Measurements from ENCODE around the gene F12. TPM values are rescaled to one million over a fixed set of nuclear protein-coding genes. Genes with fewer than 3 reads are reported as not detected.

F12 gene
- total RNA-seq, result under 1 TPM in 4 of 5 donors, not detected in 1; 0.28 to 0.98 (median 0.42) TPM
- 0.77 TPM for total RNA-seq (2013)
- 0 to 2.6 (median 0.33) reads per million in 29 experiments for total RNA-seq

DNA sequence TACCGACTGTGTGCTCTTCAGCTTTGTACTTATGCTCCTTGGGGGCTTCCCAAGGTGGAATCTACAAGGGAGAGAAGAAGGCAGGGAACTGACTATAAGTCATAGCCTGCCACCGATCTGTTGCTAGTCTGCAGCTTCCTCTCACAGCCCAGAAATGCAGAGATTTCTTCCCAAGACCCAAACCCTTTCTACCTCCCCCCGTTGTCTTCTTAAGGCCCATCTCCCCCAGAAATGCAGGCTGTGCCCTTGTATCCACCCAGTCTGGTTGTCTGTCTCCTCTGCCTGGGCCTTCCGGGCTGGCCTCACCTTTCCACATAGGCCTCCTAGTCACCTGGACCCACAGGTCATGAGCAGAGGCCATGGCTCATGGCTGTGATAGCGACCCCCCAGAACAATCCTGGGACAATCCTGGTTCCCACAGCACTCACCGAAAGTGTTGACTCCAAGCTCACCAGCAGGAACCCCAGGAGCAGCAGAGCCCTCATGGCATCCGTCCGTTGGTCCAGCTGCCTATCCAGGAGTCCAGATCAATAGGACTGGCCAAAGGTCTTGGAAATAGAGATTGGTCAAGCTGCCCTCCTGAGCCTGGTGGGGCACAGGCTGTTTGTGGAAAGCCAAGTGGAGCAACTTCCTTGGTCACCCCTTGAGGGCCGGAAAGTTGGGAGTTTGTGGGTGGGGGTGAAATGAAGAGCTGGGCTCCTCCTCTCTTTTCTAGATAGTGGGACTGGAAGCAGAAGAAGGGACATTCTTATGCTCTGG is at the start of gene F12:
TSS of gene F12 (minus strand) at position 522 of the 759 bp plus-strand sequence. CDS start at position 485, 37 bp downstream.
- no peak within 1 kb of the TSS for H3K4me3 Mint-ChIP-seq
- H3K27ac Mint-ChIP-seq, result peak within 1 kb of the TSS in 1 of 2 donors; percentile 31
- no peak for ATAC-seq (replicated peaks in 1 of 4)
- no peaks in the 10 kb centered on the region for H3K27me3 Mint-ChIP-seq
- no peak for DNase-seq
- Histone ChIP-seq H3K4me1 (ENCODE audit: control insufficient read depth in 1 of 2, extremely low read depth in 1 of 2, insufficient read depth in 2 of 2, low read length in 2 of 2) (peaks cover 6 to 67% of the 10 kb centered on the region in 2 experiments), H3K27me3 (replicated peaks in 1 of 2; ENCODE audit: control insufficient read depth in 2 of 2, extremely low read depth in 1 of 2, insufficient read depth in 2 of 2, low read length in 1 of 2) (peaks cover 0 to 6% of the 10 kb centered on the region in 2 experiments), H3K36me3 (ENCODE audit: control insufficient read depth in 2 of 2, extremely low read depth in 1 of 2, insufficient read depth in 1 of 2, low read length in 1 of 2) (no peaks in the 10 kb centered on the region), H3K4me3 (ENCODE audit: control insufficient read depth in 1 of 2, extremely low read depth in 1 of 2, low read length in 1 of 2) (no peak within 1 kb of the TSS), H3K9me3 (no peaks in the 10 kb centered on the region), H3K27ac (ENCODE audit: low read length) (no peak within 1 kb of the TSS)
- H3K4me1 Mint-ChIP-seq, result peaks cover 28 to 52% (median 31%) of the 10 kb centered on the region in 3 donors
- no peaks in the 10 kb centered on the region for H3K9me3 Mint-ChIP-seq
- POLR2A ChIA-PET, result interaction anchor here (0.7 to 1.1 kb wide), 5 partner anchors 10 to 136 kb away, joined by 3 to 8 read pairs (median 5); no protein-coding TSS in a partner anchor
- CTCF ChIA-PET, result interaction anchor here in 1 of 2 donors (1.0 to 1.1 kb wide), 3 partner anchors 13 to 36 kb away, joined by 3 to 6 read pairs (median 3); no protein-coding TSS in a partner anchor
- no peaks in the 10 kb centered on the region for H3K36me3 Mint-ChIP-seq
- 94% methylated on average over 8 of the region's 9 CpGs for WGBS (ENCODE audit: insufficient coverage)

DNA sequence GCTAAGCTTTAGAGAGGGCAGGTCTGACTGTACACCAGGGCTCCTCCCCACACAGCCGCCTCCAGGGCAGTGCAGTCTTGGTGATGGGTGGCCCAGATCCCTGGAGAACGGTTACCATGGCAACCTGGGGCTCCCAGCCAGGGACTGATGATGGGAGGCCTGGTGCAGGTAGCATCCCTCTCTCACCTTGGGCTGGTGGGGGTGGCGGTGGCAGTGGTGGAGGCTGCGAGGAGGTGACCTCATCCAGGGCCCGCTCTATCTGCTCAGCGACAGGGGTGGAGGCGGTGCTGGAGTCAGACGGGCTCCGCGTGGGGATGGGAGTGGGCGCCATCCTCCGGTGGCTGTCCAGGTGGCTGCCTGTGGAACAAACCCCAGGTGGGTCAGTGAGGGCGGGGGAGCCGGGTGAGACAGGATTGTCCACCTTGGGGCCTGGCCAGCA is 49.6 kb upstream of the F12 start:
- Histone ChIP-seq H3K27ac (ENCODE audit: low read length) (no peak overlapping the region), H3K4me1 (ENCODE audit: control insufficient read depth in 1 of 2, extremely low read depth in 1 of 2, insufficient read depth in 2 of 2, low read length in 2 of 2) (peaks cover 4 to 31% of the 10 kb centered on the region in 2 experiments), H3K36me3 (ENCODE audit: control insufficient read depth in 2 of 2, extremely low read depth in 1 of 2, insufficient read depth in 1 of 2, low read length in 1 of 2) (peaks cover 0 to 3% of the 10 kb centered on the region in 2 donors), H3K4me3 (ENCODE audit: control insufficient read depth in 1 of 2, extremely low read depth in 1 of 2, low read length in 1 of 2) (no peak overlapping the region), H3K27me3 (replicated peaks in 1 of 2; ENCODE audit: control insufficient read depth in 2 of 2, extremely low read depth in 1 of 2, insufficient read depth in 2 of 2, low read length in 1 of 2) (no peaks in the 10 kb centered on the region), H3K9me3 (no peaks in the 10 kb centered on the region)
- DNase-seq, result no peak
- Mint-ChIP-seq H3K4me1 (peaks cover 11 to 20% (median 18%) of the 10 kb centered on the region in 3 donors), H3K36me3 (no peaks in the 10 kb centered on the region), H3K4me3 (no peak overlapping the region), H3K27me3 (no peaks in the 10 kb centered on the region), H3K9me3 (no peaks in the 10 kb centered on the region), H3K27ac (no peak overlapping the region)
- 97% methylated on average over 10 of the region's 14 CpGs for WGBS (ENCODE audit: insufficient coverage)
- no peak for ATAC-seq (replicated peaks in 1 of 4)
- CTCF ChIA-PET, result interaction anchor here in 1 of 2 donors (1.4 kb wide), 1 partner anchor 32 kb away, joined by 3 read pairs; the partner anchor contains the start of gene GRK6
- POLR2A ChIA-PET, result no interaction called here

DNA sequence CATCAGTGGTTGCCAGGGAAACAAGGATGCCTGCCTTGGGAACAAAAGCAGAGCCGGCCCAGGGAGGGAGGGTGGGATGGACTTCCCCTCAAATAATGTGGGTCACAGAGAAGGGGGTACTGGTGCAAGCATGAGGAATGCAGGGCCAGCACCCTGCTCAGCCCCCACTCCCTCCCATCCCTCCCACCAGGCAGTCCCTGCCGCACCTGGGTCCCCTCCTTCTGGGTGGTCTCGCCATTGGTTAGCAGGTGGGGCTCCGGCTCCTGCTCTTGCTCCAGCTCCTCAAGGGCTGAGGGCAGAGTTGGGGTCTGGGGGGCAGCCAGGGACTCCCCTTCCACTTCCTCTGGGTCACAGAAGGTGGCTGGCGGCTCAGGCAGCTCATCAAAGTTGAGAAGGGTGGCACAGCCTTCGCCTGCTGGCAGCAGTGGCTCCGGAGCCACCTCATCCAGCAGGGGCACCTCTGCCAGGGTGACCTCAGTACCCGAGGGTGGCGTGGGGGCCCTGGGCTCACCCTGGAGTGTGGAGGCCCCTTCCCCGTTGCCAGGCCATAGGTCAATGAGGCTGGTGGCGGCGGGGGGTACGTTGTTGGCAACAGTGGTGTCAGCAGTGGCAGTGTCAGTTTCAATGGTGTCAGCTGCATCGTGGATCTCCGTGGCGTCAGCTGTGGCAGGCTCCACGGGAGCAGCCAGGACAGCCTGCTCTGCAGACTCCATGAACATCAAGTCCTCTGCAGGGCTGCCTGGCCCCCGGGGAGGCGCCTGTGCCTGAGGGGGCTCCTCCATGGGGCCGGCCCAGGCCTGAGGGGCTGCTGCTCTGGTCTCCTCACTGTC is 48.7 kb upstream of the F12 start:
- DNase-seq (no peak), ATAC-seq (replicated peaks in 1 of 4) (no peak)
- H3K27ac ChIP-seq (ENCODE audit: low read length), result no peak overlapping the region
- H3K9me3 ChIP-seq, result no peaks in the 10 kb centered on the region
- ChIA-PET CTCF (interaction anchor here (0.5 to 5.1 kb wide), 12 partner anchors 18 to 545 kb away, joined by 3 to 94 read pairs (median 4); partner anchors contain the start of genes GRK6 (in 1 of the 2) and PDLIM7 (in 1 of the 2)), POLR2A (no interaction called here)
- H3K36me3 ChIP-seq (ENCODE audit: control insufficient read depth in 2 of 2, extremely low read depth in 1 of 2, insufficient read depth in 1 of 2, low read length in 1 of 2), result peaks cover 0 to 3% of the 10 kb centered on the region in 2 donors
- H3K4me1 ChIP-seq (ENCODE audit: control insufficient read depth in 1 of 2, extremely low read depth in 1 of 2, insufficient read depth in 2 of 2, low read length in 2 of 2), result peaks cover 4 to 40% of the 10 kb centered on the region in 2 experiments
- no peaks in the 10 kb centered on the region for H3K9me3 Mint-ChIP-seq
- H3K4me3 ChIP-seq (ENCODE audit: control insufficient read depth in 1 of 2, extremely low read depth in 1 of 2, low read length in 1 of 2), result no peak overlapping the region
- peak overlapping the region in 1 of 2 donors; percentile 27 for H3K27ac Mint-ChIP-seq
- H3K36me3 Mint-ChIP-seq, result no peaks in the 10 kb centered on the region
- H3K4me1 Mint-ChIP-seq, result peaks cover 19 to 27% (median 27%) of the 10 kb centered on the region in 3 donors
- no peaks in the 10 kb centered on the region for H3K27me3 Mint-ChIP-seq
- 90% methylated on average over 15 of the region's 20 CpGs for WGBS (ENCODE audit: insufficient coverage)
- no peak overlapping the region for H3K4me3 Mint-ChIP-seq
- H3K27me3 ChIP-seq (replicated peaks in 1 of 2; ENCODE audit: control insufficient read depth in 2 of 2, extremely low read depth in 1 of 2, insufficient read depth in 2 of 2, low read length in 1 of 2), result peaks cover 0 to 2% of the 10 kb centered on the region in 2 experiments

DNA sequence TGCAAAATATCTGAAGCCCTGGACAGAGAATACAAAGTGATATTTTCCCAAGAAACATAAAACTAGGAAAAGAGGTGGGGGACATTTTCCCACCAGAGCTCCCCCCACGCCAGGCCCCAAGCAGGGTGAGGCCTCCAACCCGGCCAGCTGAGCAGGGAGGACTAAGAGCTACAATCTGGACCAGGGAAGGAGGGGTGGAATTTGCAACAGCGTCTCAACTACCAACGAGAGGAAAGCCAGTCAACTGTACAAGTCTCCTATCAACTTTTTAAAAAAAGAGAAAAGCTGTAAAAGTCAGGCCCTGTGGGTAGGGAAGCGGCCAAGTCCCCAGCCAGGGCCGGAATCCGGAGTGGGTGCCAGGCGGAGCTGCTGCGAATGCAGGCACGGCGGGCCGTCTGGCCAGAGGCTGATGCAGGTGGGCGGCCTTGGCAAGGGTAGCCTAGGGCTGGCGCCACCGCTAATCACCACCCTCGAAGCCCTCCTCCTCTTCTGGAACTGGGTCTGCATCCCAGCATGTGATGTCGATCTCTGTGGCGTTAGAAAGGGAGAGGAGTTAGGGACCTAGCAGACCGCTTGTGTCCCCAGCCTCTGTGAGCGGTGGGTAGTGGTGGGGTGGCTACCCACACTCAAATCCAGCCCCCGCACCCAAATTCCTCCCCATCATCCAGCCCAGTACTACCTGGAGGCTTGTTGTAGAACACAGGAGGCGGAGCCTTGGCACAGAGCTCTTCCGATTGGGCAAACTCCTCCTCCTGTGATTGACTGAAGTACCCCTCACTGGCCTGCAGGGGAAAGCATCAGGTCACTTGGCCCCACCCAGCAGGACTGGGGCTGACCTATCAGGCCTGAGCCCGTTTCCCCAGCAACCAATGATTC is 47.9 kb upstream of the F12 start:
- no peaks in the 10 kb centered on the region for H3K9me3 Mint-ChIP-seq
- no peaks in the 10 kb centered on the region for H3K27me3 Mint-ChIP-seq
- peaks cover 0 to 3% of the 10 kb centered on the region in 2 donors for H3K36me3 ChIP-seq (ENCODE audit: control insufficient read depth in 2 of 2, extremely low read depth in 1 of 2, insufficient read depth in 1 of 2, low read length in 1 of 2)
- H3K4me3 Mint-ChIP-seq, result peak overlapping the region; percentile 24 to 31 (median 25)
- no peak overlapping the region for H3K4me3 ChIP-seq (ENCODE audit: control insufficient read depth in 1 of 2, extremely low read depth in 1 of 2, low read length in 1 of 2)
- H3K36me3 Mint-ChIP-seq, result no peaks in the 10 kb centered on the region
- 88% methylated on average over 7 of the region's 24 CpGs for WGBS (ENCODE audit: insufficient coverage)
- no peaks in the 10 kb centered on the region for H3K9me3 ChIP-seq
- CTCF ChIA-PET, result interaction anchor here (0.5 to 5.1 kb wide), 14 partner anchors 17 to 154 kb away, joined by 3 to 94 read pairs (median 4); partner anchors contain the start of genes GRK6 (in 1 of the 2) and PDLIM7 (in 1 of the 2)
- peaks cover 0 to 3% of the 10 kb centered on the region in 2 experiments for H3K27me3 ChIP-seq (replicated peaks in 1 of 2; ENCODE audit: control insufficient read depth in 2 of 2, extremely low read depth in 1 of 2, insufficient read depth in 2 of 2, low read length in 1 of 2)
- peaks cover 18 to 27% (median 27%) of the 10 kb centered on the region in 3 donors for H3K4me1 Mint-ChIP-seq
- POLR2A ChIA-PET, result no interaction called here
- DNase-seq, result peak in 27 of 35 experiments; percentile 29 to 74 (median 46)
- H3K27ac Mint-ChIP-seq, result peak overlapping the region; percentile 27 to 52
- H3K4me1 ChIP-seq (ENCODE audit: control insufficient read depth in 1 of 2, extremely low read depth in 1 of 2, insufficient read depth in 2 of 2, low read length in 2 of 2), result peaks cover 3 to 41% of the 10 kb centered on the region in 2 experiments
- H3K27ac ChIP-seq (ENCODE audit: low read length), result no peak overlapping the region
- no peak for ATAC-seq (replicated peaks in 1 of 4)

DNA sequence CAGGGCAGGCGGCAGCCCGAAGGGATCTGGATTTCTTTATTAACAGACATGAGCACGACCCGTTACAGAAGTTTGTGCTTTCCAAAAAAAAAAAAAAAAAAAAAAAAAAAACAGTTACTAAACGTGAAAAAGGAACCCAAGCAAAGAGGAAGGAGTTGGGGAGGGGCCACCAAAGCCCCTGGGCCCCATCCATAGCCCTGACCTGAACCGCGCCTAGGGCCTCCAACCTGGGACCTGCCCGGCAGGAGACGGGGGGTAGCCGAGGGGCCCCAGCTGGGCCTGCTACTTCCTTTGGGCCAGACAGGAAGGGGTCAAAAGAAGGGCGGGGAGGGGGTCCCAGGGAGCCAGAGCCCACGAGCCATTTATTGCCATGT is 47.2 kb upstream of the F12 start:
- H3K4me1 Mint-ChIP-seq, result peaks cover 21 to 28% (median 24%) of the 10 kb centered on the region in 3 donors
- H3K27me3 Mint-ChIP-seq, result no peaks in the 10 kb centered on the region
- ChIA-PET POLR2A (no interaction called here), CTCF (interaction anchor here (0.7 to 5.1 kb wide), 7 partner anchors 53 to 153 kb away, joined by 3 to 94 read pairs (median 6); no protein-coding TSS in a partner anchor)
- H3K36me3 ChIP-seq (ENCODE audit: control insufficient read depth in 2 of 2, extremely low read depth in 1 of 2, insufficient read depth in 1 of 2, low read length in 1 of 2), result peaks cover 0 to 3% of the 10 kb centered on the region in 2 donors
- no peak for ATAC-seq (replicated peaks in 1 of 4)
- DNase-seq, result no peak
- H3K27me3 ChIP-seq (replicated peaks in 1 of 2; ENCODE audit: control insufficient read depth in 2 of 2, extremely low read depth in 1 of 2, insufficient read depth in 2 of 2, low read length in 1 of 2), result peaks cover 0 to 3% of the 10 kb centered on the region in 2 experiments
- H3K4me3 ChIP-seq (ENCODE audit: control insufficient read depth in 1 of 2, extremely low read depth in 1 of 2, low read length in 1 of 2), result peak overlapping the region in 1 of 2 donors; percentile 57
- H3K9me3 ChIP-seq, result no peaks in the 10 kb centered on the region
- 40% methylated on average over 4 of the region's 12 CpGs for WGBS (ENCODE audit: insufficient coverage)
- H3K27ac Mint-ChIP-seq, result peak overlapping the region in 1 of 2 donors; percentile 86
- no peak overlapping the region for H3K4me3 Mint-ChIP-seq
- H3K9me3 Mint-ChIP-seq, result no peaks in the 10 kb centered on the region
- H3K27ac ChIP-seq (ENCODE audit: low read length), result no peak overlapping the region
- H3K4me1 ChIP-seq (ENCODE audit: control insufficient read depth in 1 of 2, extremely low read depth in 1 of 2, insufficient read depth in 2 of 2, low read length in 2 of 2), result peaks cover 1 to 39% of the 10 kb centered on the region in 2 experiments
- H3K36me3 Mint-ChIP-seq, result no peaks in the 10 kb centered on the region
